ENCODE data around the gene IGF2BP2. TPM values are rescaled to one million over a fixed set of nuclear protein-coding genes. Genes with fewer than 3 reads are reported as not detected.

IGF2BP2 gene
- total RNA-seq, 1 donor = 67.8 TPM

DNA sequence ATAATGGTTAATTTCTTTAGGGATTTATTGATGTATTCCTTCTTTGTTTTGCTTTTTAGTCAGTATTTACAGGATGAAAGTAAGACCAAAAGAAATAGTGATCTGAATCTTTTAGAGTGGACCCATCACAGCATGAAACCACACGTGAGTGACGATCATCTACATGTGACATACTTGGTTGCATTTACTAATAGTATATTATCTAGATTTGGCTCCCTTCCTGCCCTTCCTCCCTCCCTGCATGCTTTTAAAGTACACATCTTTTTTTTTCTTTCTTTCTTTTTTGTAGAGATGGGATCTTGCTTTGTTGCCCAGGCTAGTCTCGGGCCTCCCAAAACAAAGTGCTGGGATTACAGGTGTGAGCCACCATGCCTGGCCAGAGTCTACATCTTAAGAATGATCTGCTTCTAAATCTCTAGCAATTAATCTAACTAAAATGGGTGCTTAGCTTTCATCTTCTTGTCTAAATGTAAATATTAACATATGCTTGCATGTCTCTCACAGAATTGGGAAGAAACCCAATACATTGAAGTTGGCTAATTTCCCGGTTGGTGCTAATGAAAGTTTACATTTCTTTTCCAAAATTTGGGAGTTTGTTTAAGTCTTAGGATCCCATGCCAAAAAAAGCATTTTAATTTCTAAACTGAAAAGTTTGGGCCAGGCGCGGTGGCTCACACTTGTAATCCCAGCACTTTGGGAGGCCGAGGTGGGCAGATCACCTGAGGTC is 200.7 kb downstream of the IGF2BP2 start:
- DNase-seq (ENCODE audit: low read depth) = no peak
- TF ChIP-seq CTCF (IDR thresholded peaks at IDR 0.05; ENCODE audit: insufficient read depth, low read depth, low read length) = no peak
- no peak overlapping the region for H3K4me3 ChIP-seq (ENCODE audit: low read depth, low read length)

GRCh38 chr3:185613016-185613415 is 211.8 kb downstream of the IGF2BP2 start:
- DNase-seq (ENCODE audit: low read depth) = peak; percentile 41
- no peak overlapping the region for H3K4me3 ChIP-seq (ENCODE audit: low read depth, low read length)
- TF ChIP-seq CTCF (IDR thresholded peaks at IDR 0.05; ENCODE audit: insufficient read depth, low read depth, low read length) = no peak

DNA sequence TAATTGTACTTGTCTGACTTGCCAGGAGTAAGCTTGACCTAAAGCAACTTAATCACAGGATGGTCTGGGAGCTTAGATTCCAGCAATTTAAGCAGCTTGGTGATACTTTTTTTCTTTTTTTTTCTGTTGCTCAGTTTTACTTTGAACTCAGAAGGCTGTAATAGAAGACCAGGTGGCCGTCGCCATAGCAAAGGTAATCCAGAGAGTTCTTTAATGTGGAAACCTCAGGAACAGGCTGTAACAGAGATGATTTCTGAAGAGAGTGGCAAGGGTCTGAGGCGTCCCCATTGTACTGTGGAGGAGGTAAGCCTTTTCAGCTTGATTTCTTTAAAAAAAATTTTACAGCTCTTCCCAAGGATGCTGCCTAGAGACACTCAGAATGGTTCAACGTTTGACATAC is 218.6 kb downstream of the IGF2BP2 start:
- no peak for DNase-seq (ENCODE audit: low read depth)
- no peak overlapping the region for H3K4me3 ChIP-seq (ENCODE audit: low read depth, low read length)
- no peak for TF ChIP-seq CTCF (IDR thresholded peaks at IDR 0.05; ENCODE audit: insufficient read depth, low read depth, low read length)

DNA sequence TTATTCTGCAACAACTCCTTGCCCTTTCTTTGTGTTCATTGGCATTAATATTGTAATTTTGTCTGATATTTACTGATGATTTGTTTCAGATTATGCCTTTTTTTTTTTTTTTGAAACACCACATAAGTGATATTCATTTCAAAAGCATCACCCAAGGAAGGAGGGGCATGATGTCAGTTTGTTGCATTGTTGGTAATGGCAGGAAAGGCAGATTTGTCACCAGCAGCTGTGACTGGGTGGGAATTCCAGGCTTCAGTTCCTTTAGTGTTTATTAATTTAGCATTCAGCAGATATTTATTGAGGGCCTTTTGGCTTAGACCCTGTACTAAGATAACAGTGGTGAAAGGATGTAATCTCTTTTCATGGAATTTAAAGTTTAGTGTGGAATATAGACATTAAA is 219.3 kb downstream of the IGF2BP2 start:
- no peak for TF ChIP-seq CTCF (IDR thresholded peaks at IDR 0.05; ENCODE audit: insufficient read depth, low read depth, low read length)
- no peak for DNase-seq (ENCODE audit: low read depth)
- H3K4me3 ChIP-seq (ENCODE audit: low read depth, low read length) = no peak overlapping the region

- no peak overlapping the region for H3K4me3 ChIP-seq (ENCODE audit: low read depth, low read length)
- TF ChIP-seq CTCF (IDR thresholded peaks at IDR 0.05; ENCODE audit: insufficient read depth, low read depth, low read length) = no peak
- DNase-seq (ENCODE audit: low read depth) = no peak
Observed at GRCh38 chr3:185595526-185595925, 229.3 kb downstream of the IGF2BP2 start.

- no peak for TF ChIP-seq CTCF (IDR thresholded peaks at IDR 0.05; ENCODE audit: insufficient read depth, low read depth, low read length)
- DNase-seq (ENCODE audit: low read depth) = no peak
- no peak overlapping the region for H3K4me3 ChIP-seq (ENCODE audit: low read depth, low read length)
Observed at GRCh38 chr3:185594073-185594472, 230.8 kb downstream of the IGF2BP2 start.

Small RNA genes within 50 kb of the gene (small RNA-seq; reads per million reads assigned to genes)
- gene AC133473.1 = not detected
- gene MIR548AQ = not detected

Other genes starting within 250 kb of the IGF2BP2 start
- 22.2 and 29.4 TPM in 2 replicates for gene SENP2, start 238.7 kb downstream of the IGF2BP2 start, total RNA-seq
- 150 and 182 TPM in 2 replicates for gene TRA2B, start 113.0 kb upstream of the IGF2BP2 start, total RNA-seq